Naive thymus-derived CD4-positive, alpha-beta T cell (primary cell): ENCODE measurements around the gene NSUN6. TPM values are rescaled to one million over a fixed set of nuclear protein-coding genes. Genes with fewer than 3 reads are reported as not detected.

Source experiments
- ATAC-seq: fragments of 150-1000 bp; cut with Tn5 transposase; 2 replicates; pipeline ENCODE4 v1.10.0; 2021; ENCODE audit warnings: mild to moderate bottlenecking, moderate library complexity
- CTCF ChIA-PET: fragments of 350-600 bp; sonication (Branson Sonifier 250); formaldehyde crosslinking; loops from one replicate; lab custom pipeline; 2021; ENCODE audit warnings: antibody characterized with exemption; lab: Charles Lee
- POLR2A ChIA-PET: fragments of 350-600 bp; sonication (Branson Sonifier 250); formaldehyde crosslinking; loops from one replicate; lab custom pipeline; 2021; ENCODE audit warnings: antibody characterized with exemption, inconsistent platforms; lab: Charles Lee
- DNase-seq, 9 donors: peaks; one replicate each; pipeline versions ENCODE4 v3.0.0 to v3.0.0-alpha.2; 2020 to 2022; ENCODE audit warnings: mixed read lengths in 1 of 9
- H3K27ac ChIP-seq: one replicate; pipeline ENCODE4 v1.7.0; 2013; ENCODE audit warnings: mild to moderate bottlenecking, low read depth, low read length, moderate library complexity
- H3K27me3 ChIP-seq, 2 donors: one replicate each; pipeline ENCODE4 v1.7.0; 2013; ENCODE audit warnings: low read length in 2 of 2, mild to moderate bottlenecking in 2 of 2, moderate library complexity in 2 of 2; ENCODE audit not compliant: control insufficient read depth in 2 of 2, insufficient read depth in 2 of 2
- H3K36me3 ChIP-seq, 3 experiments: 1 replicate in 2 of 3; 2 replicates in 1 of 3; pipeline ENCODE4 v1.7.0; 2013; ENCODE audit warnings: low read length in 3 of 3, mild to moderate bottlenecking in 3 of 3, moderate library complexity in 1 of 3; ENCODE audit not compliant: insufficient read depth in 3 of 3, control insufficient read depth in 2 of 3
- H3K4me1 ChIP-seq, 2 donors: one replicate each; pipeline ENCODE4 v1.7.0; 2013; ENCODE audit warnings: low read length in 2 of 2, mild to moderate bottlenecking in 2 of 2, moderate library complexity in 1 of 2; ENCODE audit not compliant: control insufficient read depth in 2 of 2, insufficient read depth in 2 of 2
- H3K4me3 ChIP-seq: 2 replicates; pipeline ENCODE4 v1.7.0; 2013; ENCODE audit warnings: mild to moderate bottlenecking, low read length
- H3K9me3 ChIP-seq, 3 experiments: 1 replicate in 2 of 3; 2 replicates in 1 of 3; pipeline ENCODE4 v1.7.0; 2013; ENCODE audit warnings: low read length in 3 of 3; ENCODE audit not compliant: control insufficient read depth in 2 of 3
- H3K27ac Mint-ChIP-seq, 9 donors: one replicate each; pipeline ENCODE4 v1.8.0; 2020 to 2022; ENCODE audit warnings: mixed read lengths in 9 of 9, mild to moderate bottlenecking in 8 of 9, moderate library complexity in 5 of 9, inconsistent platforms in 2 of 9
- H3K27me3 Mint-ChIP-seq, 5 donors: one replicate each; pipeline ENCODE4 v1.8.0; 2021 to 2022; ENCODE audit warnings: mixed read lengths in 5 of 5, mild to moderate bottlenecking in 1 of 5
- H3K36me3 Mint-ChIP-seq, 5 donors: one replicate each; pipeline ENCODE4 v1.8.0; 2020 to 2022; ENCODE audit warnings: mixed read lengths in 5 of 5, mild to moderate bottlenecking in 3 of 5, inconsistent platforms in 1 of 5
- H3K4me1 Mint-ChIP-seq, 7 donors: one replicate each; pipeline ENCODE4 v1.8.0; 2020 to 2022; ENCODE audit warnings: mixed read lengths in 7 of 7, mild to moderate bottlenecking in 3 of 7, inconsistent platforms in 1 of 7
- H3K4me3 Mint-ChIP-seq, 10 donors: one replicate each; pipeline ENCODE4 v1.8.0; 2020 to 2022; ENCODE audit warnings: mild to moderate bottlenecking in 10 of 10, mixed read lengths in 10 of 10, moderate library complexity in 6 of 10, inconsistent platforms in 2 of 10
- H3K9me3 Mint-ChIP-seq, 11 donors: one replicate each; pipeline ENCODE4 v1.8.0; 2020 to 2022; ENCODE audit warnings: mixed read lengths in 11 of 11, mild to moderate bottlenecking in 4 of 11, inconsistent platforms in 1 of 11, moderate library complexity in 1 of 11
- intact Hi-C, 2 donors: fragments of 100-400 bp; cut with micrococcal nuclease; formaldehyde crosslinking; loops; one replicate each; pipeline ENCODE4 v1.15.1; 2023
- polyA plus RNA-seq, 2 donors: library from polyadenylated mRNA; unstranded; fragments of 300-500 nt; fragmentation: Illumina TruSeq; gene quantifications; one replicate each; pipeline ENCODE4 v1.2.3, GENCODE V29; 2021
- total RNA-seq, 6 experiments: library from RNA in 5 of 6; stranded (reverse) in 5 of 6; gene quantifications; 1 replicate in 5 of 6; 2 replicates in 1 of 6; pipeline ENCODE4 v1.2.3 and lab custom pipeline; 2021 to 2026

Gene NSUN6
- total RNA-seq (10 to 100 TPM; 19.6 to 51.8 (median 41.3) TPM), polyA plus RNA-seq (10 to 100 TPM in 1 of 2 donors, 1 to 10 TPM in 1; 9.9 to 10.2 TPM), total RNA-seq (lab: John Stamatoyannopoulos, UW) (44.0 reads per million, percentile 68 among the genes with 10 or more reads in this experiment)

- H3K4me1 Mint-ChIP-seq: peaks cover 10 to 53% (median 47%) of the 10 kb centered on the region in 7 donors
- peaks cover 0 to 15% (median 8%) of the 10 kb centered on the region in 5 donors for H3K36me3 Mint-ChIP-seq
- Histone ChIP-seq H3K9me3 (no peaks in the 10 kb centered on the region), H3K4me1 (peaks cover 3 to 10% of the 10 kb centered on the region in 2 donors), H3K4me3 (peak within 1 kb of the TSS; percentile 93), H3K27me3 (no peaks in the 10 kb centered on the region), H3K27ac (peak within 1 kb of the TSS; percentile 91), H3K36me3 (no peaks in the 10 kb centered on the region)
- H3K27me3 Mint-ChIP-seq: peaks cover 0 to 2% (median 0%) of the 10 kb centered on the region in 5 donors
- H3K9me3 Mint-ChIP-seq: peaks cover 0 to 4% (median 0%) of the 10 kb centered on the region in 11 donors
- peak; percentile 82 to 95 (median 95) for DNase-seq
- CTCF ChIA-PET: no interaction called here
- peak; percentile 99 for ATAC-seq
- intact Hi-C loops: loop anchor here (1.0 to 10.0 kb wide), 8 partner anchors 8 to 1834 kb away; partner anchors contain the start of genes ARL5B (in 2 of the 2), RSU1 (in 1 of the 2), STAM (in 1 of the 2) and VIM (in 1 of the 2)
- POLR2A ChIA-PET: interaction anchor here (0.7 kb wide), 1 partner anchor 14 kb away, joined by 3 read pairs; no protein-coding TSS in a partner anchor
- peak within 1 kb of the TSS; percentile 94 to 99 (median 98) for H3K27ac Mint-ChIP-seq
- peak within 1 kb of the TSS; percentile 92 to 99 (median 96) for H3K4me3 Mint-ChIP-seq
These were observed at the start of gene NSUN6 for GRCh38 chr10:18651324-18652007. Gene NSUN6, minus strand, starts transcription at chr10:18651587. Its CDS starts 384 bp downstream, at chr10:18651203.

GRCh38 chr10:18699849-18700840 is 48.8 kb upstream of the NSUN6 start:
- DNase-seq (no peak), ATAC-seq (peak; percentile 47)
- no peak overlapping the region for H3K4me3 ChIP-seq
- Mint-ChIP-seq H3K27ac (peak overlapping the region in 1 of 9 donors; percentile 11), H3K4me3 (no peak overlapping the region), H3K27me3 (peaks cover 0 to 5% (median 0%) of the 10 kb centered on the region in 5 donors), H3K9me3 (peaks cover 0 to 2% (median 0%) of the 10 kb centered on the region in 11 donors), H3K36me3 (no peaks in the 10 kb centered on the region), H3K4me1 (peaks cover 0 to 8% (median 4%) of the 10 kb centered on the region in 7 donors)
- intact Hi-C loops: no loop called here
- POLR2A ChIA-PET: no interaction called here
- CTCF ChIA-PET: interaction anchor here (0.6 kb wide), 1 partner anchor 76 kb away, joined by 3 read pairs; no protein-coding TSS in a partner anchor
- H3K36me3 ChIP-seq: no peaks in the 10 kb centered on the region
- no peaks in the 10 kb centered on the region for H3K9me3 ChIP-seq
- H3K4me1 ChIP-seq: no peaks in the 10 kb centered on the region
- no peaks in the 10 kb centered on the region for H3K27me3 ChIP-seq
- no peak overlapping the region for H3K27ac ChIP-seq

GRCh38 chr10:18690541-18690940 is 39.2 kb upstream of the NSUN6 start:
- no peak overlapping the region for H3K4me3 ChIP-seq
- H3K4me1 ChIP-seq: no peaks in the 10 kb centered on the region
- ChIA-PET CTCF (interaction anchor here (0.7 kb wide), 1 partner anchor 148 kb away, joined by 5 read pairs; no protein-coding TSS in a partner anchor), POLR2A (no interaction called here)
- H3K27me3 Mint-ChIP-seq: peaks cover 0 to 10% (median 7%) of the 10 kb centered on the region in 5 donors
- intact Hi-C loops: no loop called here
- H3K9me3 ChIP-seq: no peaks in the 10 kb centered on the region
- ATAC-seq (no peak), DNase-seq (no peak)
- H3K27me3 ChIP-seq: no peaks in the 10 kb centered on the region
- H3K36me3 Mint-ChIP-seq: peaks cover 0 to 4% (median 0%) of the 10 kb centered on the region in 5 donors
- peaks cover 0 to 1% (median 0%) of the 10 kb centered on the region in 11 donors for H3K9me3 Mint-ChIP-seq
- H3K4me1 Mint-ChIP-seq: no peaks in the 10 kb centered on the region
- H3K27ac ChIP-seq: no peak overlapping the region
- no peak overlapping the region for H3K27ac Mint-ChIP-seq
- no peak overlapping the region for H3K4me3 Mint-ChIP-seq
- H3K36me3 ChIP-seq: no peaks in the 10 kb centered on the region

- DNase-seq: no peak
- intact Hi-C loops: no loop called here
- Histone ChIP-seq H3K27me3 (no peaks in the 10 kb centered on the region), H3K4me1 (no peaks in the 10 kb centered on the region), H3K9me3 (no peaks in the 10 kb centered on the region), H3K4me3 (no peak overlapping the region), H3K27ac (no peak overlapping the region), H3K36me3 (no peaks in the 10 kb centered on the region)
- ATAC-seq: no peak
- ChIA-PET POLR2A (interaction anchor here (0.7 kb wide), 1 partner anchor 101 kb away, joined by 3 read pairs; no protein-coding TSS in a partner anchor), CTCF (no interaction called here)
- Mint-ChIP-seq H3K4me1 (peaks cover 0 to 7% (median 0%) of the 10 kb centered on the region in 7 donors), H3K4me3 (no peak overlapping the region), H3K27ac (no peak overlapping the region), H3K27me3 (peaks cover 0 to 10% (median 7%) of the 10 kb centered on the region in 5 donors), H3K36me3 (peaks cover 0 to 4% (median 0%) of the 10 kb centered on the region in 5 donors), H3K9me3 (peaks cover 0 to 1% (median 0%) of the 10 kb centered on the region in 11 donors)
These were observed 38.1 kb upstream of the NSUN6 start for GRCh38 chr10:18689498-18689897.

- no peak overlapping the region for H3K27ac ChIP-seq
- Mint-ChIP-seq H3K4me1 (peaks cover 0 to 13% (median 3%) of the 10 kb centered on the region in 7 donors), H3K27ac (no peak overlapping the region), H3K4me3 (no peak overlapping the region), H3K36me3 (peaks cover 0 to 7% (median 3%) of the 10 kb centered on the region in 5 donors), H3K27me3 (peaks cover 0 to 10% (median 7%) of the 10 kb centered on the region in 5 donors), H3K9me3 (no peaks in the 10 kb centered on the region)
- POLR2A ChIA-PET: no interaction called here
- H3K36me3 ChIP-seq: no peaks in the 10 kb centered on the region
- no peaks in the 10 kb centered on the region for H3K4me1 ChIP-seq
- intact Hi-C loops: no loop called here
- H3K27me3 ChIP-seq: no peaks in the 10 kb centered on the region
- ATAC-seq (no peak), DNase-seq (no peak)
- H3K9me3 ChIP-seq: no peaks in the 10 kb centered on the region
- CTCF ChIA-PET: no interaction called here
- no peak overlapping the region for H3K4me3 ChIP-seq
These were observed 36.3 kb upstream of the NSUN6 start for GRCh38 chr10:18687706-18688105.

GRCh38 chr10:18687195-18687594 is 35.8 kb upstream of the NSUN6 start:
- Histone ChIP-seq H3K9me3 (no peaks in the 10 kb centered on the region), H3K27ac (no peak overlapping the region), H3K4me1 (no peaks in the 10 kb centered on the region), H3K36me3 (no peaks in the 10 kb centered on the region), H3K27me3 (no peaks in the 10 kb centered on the region), H3K4me3 (no peak overlapping the region)
- POLR2A ChIA-PET: no interaction called here
- Mint-ChIP-seq H3K27me3 (peaks cover 0 to 10% (median 7%) of the 10 kb centered on the region in 5 donors), H3K4me3 (no peak overlapping the region), H3K27ac (no peak overlapping the region), H3K4me1 (peaks cover 0 to 16% (median 8%) of the 10 kb centered on the region in 7 donors), H3K9me3 (no peaks in the 10 kb centered on the region), H3K36me3 (peaks cover 0 to 7% (median 3%) of the 10 kb centered on the region in 5 donors)
- no peak for DNase-seq
- intact Hi-C loops: no loop called here
- CTCF ChIA-PET: no interaction called here
- no peak for ATAC-seq
